ENCODE measurements around the gene CERS3.

Gene CERS3

GRCh38 chr15:100373120-100373896 is 155.4 kb downstream of the CERS3 start:
- DNase-seq = no peak

- no peak for DNase-seq
Observed at GRCh38 chr15:100372739-100373119, 156.0 kb downstream of the CERS3 start.

GRCh38 chr15:100355342-100355741 is 173.4 kb downstream of the CERS3 start:
- no peak for DNase-seq

GRCh38 chr15:100353449-100353848 is 175.3 kb downstream of the CERS3 start:
- no peak for DNase-seq

- no peak for DNase-seq
Observed at GRCh38 chr15:100350434-100351226, 178.1 kb downstream of the CERS3 start.
